Stimulated activated CD8-positive, alpha-beta memory T cell treated with anti-CD3 and anti-CD28 coated beads, Interleukin-12 subunit alpha, Interleukin-12 subunit beta, amount 100 ng/mL, for 24 hours (primary cell): ENCODE data around the gene RNPS1.

Source experiments
- DNase-seq: peaks from one replicate; pipeline ENCODE4 v3.0.0-alpha.2; 2020; ENCODE audit errors: extremely low read depth

RNPS1 gene

GRCh38 chr16:2213817-2214718 is 53.9 kb downstream of the RNPS1 start:
- DNase-seq = no peak

- no peak for DNase-seq
Measured at GRCh38 chr16:2212362-2213324, 55.3 kb downstream of the RNPS1 start.

- DNase-seq = no peak
Measured at GRCh38 chr16:2211923-2212347, 56.0 kb downstream of the RNPS1 start.

- DNase-seq = no peak
Measured at GRCh38 chr16:2210386-2211365, 57.2 kb downstream of the RNPS1 start, which contains the start of gene BRICD5. BRICD5 (minus strand) TSS chr16:2210863; CDS start chr16:2210833, 30 bp downstream.

GRCh38 chr16:2210009-2210332 is 58.0 kb downstream of the RNPS1 start:
- no peak for DNase-seq

GRCh38 chr16:2209258-2210008 is 58.5 kb downstream of the RNPS1 start:
- DNase-seq = no peak

- DNase-seq = no peak
Measured at GRCh38 chr16:2208772-2209171, 59.2 kb downstream of the RNPS1 start.

GRCh38 chr16:2208308-2208707 is 59.6 kb downstream of the RNPS1 start:
- DNase-seq = no peak

- DNase-seq = no peak
Measured at GRCh38 chr16:2207872-2208271, 60.1 kb downstream of the RNPS1 start.

GRCh38 chr16:2206780-2207433 is 61.0 kb downstream of the RNPS1 start:
- DNase-seq = no peak

GRCh38 chr16:2206420-2206779 is 61.5 kb downstream of the RNPS1 start:
- no peak for DNase-seq

GRCh38 chr16:2205967-2206313 is 62.0 kb downstream of the RNPS1 start:
- DNase-seq = no peak

GRCh38 chr16:2205104-2205966 is 62.6 kb downstream of the RNPS1 start, which contains the start of gene MLST8:
MLST8 (plus strand) TSS chr16:2205454; CDS start chr16:2206086, 632 bp downstream.
- DNase-seq = peak; percentile 77

- DNase-seq = no peak
Measured at GRCh38 chr16:2204416-2205103, 63.4 kb downstream of the RNPS1 start.
